D721Med (cell line): ENCODE measurements around the gene POLE3.

Experiments used
- DNase-seq: peaks from one replicate; pipeline ENCODE4 v3.0.0; 2011; ENCODE audit warnings: low spot score; ENCODE audit not compliant: insufficient read length
- FAIRE-seq: peaks from 2 replicates; lab custom pipeline; 2011; peaks lifted over from hg19 to GRCh38; lab: Jason Lieb, UNC
- TF ChIP-seq, protein P1 (sequence below): IDR thresholded peaks from 2 replicates; pipeline ENCODE4 v1.5.1; 2012; ENCODE audit warnings: mild to moderate bottlenecking, control low read depth; ENCODE audit not compliant: insufficient read depth; ENCODE audit errors: missing control alignments

POLE3 gene

DNA sequence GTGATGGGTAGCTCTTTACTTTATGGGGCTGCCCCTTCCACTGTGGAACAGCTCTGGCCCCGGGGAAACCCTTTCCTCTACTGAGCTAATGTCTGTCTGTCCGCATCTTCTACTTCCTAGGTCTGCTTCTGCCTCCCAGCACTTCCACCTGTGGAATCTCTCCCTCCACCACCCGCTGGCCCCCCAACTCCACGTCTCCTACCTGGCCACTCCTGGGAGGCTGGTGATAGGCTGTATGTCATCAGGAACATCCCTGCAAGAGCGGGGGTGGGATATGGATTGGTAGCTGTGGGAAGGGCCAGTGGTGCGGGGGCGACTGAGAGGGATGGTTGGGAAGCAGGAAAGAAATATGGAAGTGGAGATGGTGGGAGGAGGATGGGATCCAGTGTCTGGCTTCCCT is 18.6 kb downstream of the POLE3 start:
- TF ChIP-seq, protein P1, sequence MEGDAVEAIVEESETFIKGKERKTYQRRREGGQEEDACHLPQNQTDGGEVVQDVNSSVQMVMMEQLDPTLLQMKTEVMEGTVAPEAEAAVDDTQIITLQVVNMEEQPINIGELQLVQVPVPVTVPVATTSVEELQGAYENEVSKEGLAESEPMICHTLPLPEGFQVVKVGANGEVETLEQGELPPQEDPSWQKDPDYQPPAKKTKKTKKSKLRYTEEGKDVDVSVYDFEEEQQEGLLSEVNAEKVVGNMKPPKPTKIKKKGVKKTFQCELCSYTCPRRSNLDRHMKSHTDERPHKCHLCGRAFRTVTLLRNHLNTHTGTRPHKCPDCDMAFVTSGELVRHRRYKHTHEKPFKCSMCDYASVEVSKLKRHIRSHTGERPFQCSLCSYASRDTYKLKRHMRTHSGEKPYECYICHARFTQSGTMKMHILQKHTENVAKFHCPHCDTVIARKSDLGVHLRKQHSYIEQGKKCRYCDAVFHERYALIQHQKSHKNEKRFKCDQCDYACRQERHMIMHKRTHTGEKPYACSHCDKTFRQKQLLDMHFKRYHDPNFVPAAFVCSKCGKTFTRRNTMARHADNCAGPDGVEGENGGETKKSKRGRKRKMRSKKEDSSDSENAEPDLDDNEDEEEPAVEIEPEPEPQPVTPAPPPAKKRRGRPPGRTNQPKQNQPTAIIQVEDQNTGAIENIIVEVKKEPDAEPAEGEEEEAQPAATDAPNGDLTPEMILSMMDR, result no peak
- no peak for FAIRE-seq
- no peak for DNase-seq

DNA sequence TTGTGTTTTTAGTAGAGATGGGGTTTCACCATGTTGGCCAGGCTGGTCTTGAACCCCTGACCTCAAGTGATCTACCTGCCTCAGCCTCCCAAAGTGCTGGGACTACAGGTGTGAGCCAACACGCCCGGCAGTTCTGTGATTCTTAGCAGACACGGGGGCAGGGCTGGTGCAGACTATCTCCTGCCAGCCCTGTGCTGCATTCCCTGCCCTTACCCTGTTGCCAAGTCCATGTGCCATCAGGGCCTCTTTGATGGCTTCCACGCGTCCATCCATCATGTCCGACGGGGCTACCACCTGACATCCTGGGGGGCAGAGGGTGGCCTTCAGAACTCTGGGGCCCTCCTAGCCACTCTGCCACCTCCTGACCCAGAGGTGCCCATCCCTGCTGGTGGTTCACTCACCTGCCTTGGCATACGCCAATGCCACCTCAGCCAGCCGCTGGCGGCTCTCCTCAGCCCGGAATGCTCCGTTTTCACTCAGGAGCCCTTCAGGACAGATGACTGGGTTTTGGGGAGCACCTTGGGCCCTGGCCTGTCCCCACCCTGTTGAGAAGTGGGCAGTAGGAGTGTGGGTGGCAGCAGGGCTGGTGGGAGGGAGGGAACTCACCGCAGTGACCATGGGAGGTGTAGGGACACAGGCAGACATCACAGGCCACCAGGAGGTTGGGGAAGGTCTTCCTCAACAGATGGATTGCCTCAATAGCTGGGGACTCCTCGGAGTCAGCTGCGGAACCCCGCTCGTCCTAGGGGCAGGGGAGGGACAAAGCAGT is 20.1 kb downstream of the POLE3 start:
- FAIRE-seq, result no peak
- no peak for DNase-seq
- TF ChIP-seq, protein P1, result no peak

DNA sequence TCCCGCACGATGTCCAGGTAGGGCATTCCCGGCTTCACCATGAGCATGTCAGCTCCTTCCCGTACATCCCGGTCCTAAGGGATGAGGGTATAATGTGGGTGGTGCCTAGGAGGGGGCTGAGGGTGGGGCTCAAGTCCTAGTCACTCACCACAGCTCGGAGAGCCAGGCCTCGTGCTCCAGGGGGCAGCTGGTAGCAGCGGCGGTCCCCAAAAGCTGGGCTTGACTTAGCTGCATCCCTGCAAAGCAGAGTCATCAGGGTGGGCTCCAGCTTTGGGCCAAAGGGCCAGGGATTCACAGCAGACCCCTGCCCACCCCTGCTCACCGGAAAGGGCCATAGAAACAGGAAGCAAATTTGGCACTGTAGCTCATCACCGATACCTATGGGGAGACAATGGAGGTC is 21.0 kb downstream of the POLE3 start:
- no peak for DNase-seq

DNA sequence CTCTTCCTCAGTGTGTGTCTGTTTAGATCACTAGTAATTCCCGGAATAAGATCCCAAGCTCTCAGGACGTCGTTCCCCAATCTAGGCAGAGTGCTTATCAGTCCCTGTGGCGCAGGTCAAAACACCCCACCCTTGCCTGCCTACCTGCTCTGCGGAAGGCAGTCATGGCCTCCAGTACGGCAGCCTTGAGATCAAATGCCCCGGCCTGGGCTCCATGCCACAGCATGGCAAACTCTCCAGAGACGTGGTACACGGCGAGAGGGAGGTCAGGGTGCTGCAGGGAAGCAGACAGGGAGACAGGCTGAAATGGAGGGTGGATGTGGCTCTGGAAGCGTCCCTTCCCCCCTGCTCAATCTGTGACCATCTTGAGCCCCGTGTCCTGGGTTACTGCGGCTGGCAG is 21.6 kb downstream of the POLE3 start:
- FAIRE-seq (no peak), DNase-seq (no peak)
- TF ChIP-seq, protein P1, result no peak

More for the DNA sequence above, 21.0 kb downstream of the POLE3 start:
- TF ChIP-seq, protein P1, result no peak
- FAIRE-seq, result no peak

DNA sequence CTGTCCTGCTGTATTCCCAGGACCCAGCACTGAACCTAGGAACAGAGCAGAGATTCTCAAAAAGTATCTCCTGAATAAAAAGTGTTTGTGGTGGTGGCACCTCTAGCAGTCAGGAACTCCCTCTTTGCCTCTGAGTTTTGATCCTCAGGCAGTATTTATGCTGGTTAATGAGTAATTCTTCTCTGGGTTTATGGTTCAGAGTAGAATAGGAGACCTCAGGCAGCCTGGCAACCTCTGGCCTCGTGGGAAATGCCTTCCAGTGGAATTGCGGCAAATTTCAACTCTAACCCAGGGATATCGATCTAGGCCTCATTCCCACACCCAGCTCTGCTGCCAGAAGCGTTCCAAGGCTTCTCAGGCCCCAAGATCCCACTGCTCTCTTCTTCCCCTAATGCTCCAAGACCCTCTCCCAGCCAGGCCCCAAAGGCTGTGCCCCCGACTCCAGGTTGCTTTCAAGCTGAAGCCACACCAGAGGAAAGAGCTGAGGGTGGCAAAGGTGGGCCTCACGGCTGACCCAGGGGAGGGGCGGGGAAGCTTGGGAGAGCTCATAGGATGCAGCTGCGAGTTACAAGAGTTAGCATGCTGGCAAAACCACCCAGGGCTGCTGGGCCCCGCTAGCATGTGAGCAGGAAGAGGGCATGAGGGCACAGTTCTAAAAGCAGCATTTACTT is 22.8 kb downstream of the POLE3 start:
- FAIRE-seq (no peak), DNase-seq (no peak)
- TF ChIP-seq, protein P1, result no peak

DNA sequence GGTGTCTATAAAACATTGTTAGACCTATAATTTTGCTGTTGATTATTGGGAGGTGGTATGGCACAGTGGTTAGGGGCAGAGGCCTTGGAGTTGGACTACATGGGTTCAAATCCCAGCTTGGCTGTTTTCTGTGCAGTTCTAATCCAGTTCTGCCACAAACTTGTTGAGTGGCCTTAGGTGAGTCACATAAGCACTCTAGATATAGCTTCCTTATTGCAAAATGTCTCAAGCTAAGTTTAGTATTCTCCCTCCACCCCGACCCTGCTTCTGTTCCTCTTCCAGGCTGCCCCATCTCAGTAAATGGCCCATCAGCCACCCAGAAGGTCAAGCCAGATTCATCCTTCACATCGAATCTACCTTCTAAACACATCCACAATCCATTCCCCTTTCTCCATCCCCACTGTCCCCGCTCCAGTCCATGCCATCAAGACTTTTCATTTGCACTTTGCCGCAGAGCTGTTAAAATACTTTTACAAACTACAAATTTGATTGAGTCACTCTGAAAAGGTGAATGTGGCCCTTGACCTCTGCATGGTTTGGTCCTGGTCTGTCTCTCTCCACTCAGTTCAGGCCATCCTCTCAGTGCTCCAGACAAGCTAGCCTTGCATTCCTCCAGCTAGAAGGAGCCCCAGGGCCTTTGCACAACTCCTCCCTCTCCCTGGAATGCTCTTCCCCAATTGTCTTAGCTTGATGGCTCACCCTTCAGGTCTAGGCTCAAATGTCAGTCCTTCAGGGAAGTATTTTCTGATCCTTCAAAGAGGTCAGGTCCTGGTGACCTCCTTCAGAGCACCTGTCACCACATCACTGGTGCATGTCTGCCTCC is 23.7 kb downstream of the POLE3 start:
- FAIRE-seq, result no peak
- TF ChIP-seq, protein P1, result no peak
- DNase-seq, result no peak
